ENCODE data around the gene TMEM167A. TPM values are rescaled to one million over a fixed set of nuclear protein-coding genes. Genes with fewer than 3 reads are reported as not detected.

TMEM167A gene
- total RNA-seq, 1 donor from 2014 or later: 108 TPM

DNA sequence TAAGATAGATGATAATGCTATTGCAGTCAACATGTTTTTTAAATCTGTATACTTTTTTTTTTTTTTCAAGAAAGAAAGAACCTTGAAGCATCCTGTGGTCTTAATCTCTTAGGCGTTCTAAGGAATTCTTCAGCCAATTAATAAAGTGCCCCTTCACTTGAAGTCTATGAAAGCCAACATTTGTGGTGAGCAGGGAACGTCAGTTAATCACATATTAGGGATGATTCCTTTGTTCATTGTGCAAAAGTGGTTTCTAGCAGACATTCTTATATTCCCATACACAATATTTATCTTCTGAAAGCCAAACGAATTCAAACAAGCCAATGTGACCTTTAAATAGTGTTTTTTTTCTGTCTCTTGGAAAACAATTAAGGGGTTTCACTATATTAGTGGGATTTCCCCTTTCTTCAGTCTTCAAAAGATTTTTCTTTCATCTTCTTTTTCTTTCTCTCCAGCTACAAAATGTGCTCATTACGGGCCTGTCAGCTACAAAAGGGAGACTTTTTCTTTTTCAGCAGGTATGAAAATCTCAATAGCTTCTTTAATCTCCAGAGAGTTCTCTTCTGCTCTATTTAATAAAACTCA is 40.1 kb downstream of the TMEM167A start:
- no peak for DNase-seq (ENCODE audit: low spot score)

DNA sequence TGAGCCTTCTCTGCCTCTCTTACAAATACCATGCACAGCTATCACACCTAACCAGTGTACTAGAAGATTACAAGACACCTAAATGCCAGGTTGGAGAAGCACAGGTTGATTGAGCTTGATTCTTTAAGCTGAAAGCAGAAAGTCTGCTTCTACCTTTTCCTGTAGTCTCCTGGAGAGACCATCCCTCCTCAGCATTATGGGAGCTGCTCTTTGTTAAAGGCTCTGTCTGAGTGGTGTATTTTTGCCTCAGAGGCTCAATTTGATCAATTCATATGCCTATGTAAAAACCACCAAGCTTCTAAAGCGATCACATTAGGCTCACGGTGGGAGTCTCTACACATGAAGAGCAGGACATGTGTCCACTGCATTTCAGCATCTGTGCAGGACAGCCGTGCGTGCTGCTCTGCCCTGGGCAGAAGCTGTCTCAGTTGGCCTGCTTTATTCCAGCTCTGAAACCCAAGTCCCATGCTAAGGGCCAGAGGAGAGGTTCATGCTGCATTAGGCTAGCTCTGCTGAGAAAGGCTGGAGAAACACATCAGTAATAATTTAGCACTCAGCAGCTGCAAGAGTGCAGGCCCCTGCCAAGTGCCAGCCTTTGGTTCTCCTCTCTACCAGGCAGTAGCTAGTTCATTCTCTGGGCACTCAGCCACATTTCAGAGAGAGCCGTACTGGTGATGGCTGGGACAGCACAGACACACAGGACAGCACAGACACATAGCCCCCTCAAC is 41.7 kb downstream of the TMEM167A start:
- DNase-seq (ENCODE audit: low spot score): no peak

DNA sequence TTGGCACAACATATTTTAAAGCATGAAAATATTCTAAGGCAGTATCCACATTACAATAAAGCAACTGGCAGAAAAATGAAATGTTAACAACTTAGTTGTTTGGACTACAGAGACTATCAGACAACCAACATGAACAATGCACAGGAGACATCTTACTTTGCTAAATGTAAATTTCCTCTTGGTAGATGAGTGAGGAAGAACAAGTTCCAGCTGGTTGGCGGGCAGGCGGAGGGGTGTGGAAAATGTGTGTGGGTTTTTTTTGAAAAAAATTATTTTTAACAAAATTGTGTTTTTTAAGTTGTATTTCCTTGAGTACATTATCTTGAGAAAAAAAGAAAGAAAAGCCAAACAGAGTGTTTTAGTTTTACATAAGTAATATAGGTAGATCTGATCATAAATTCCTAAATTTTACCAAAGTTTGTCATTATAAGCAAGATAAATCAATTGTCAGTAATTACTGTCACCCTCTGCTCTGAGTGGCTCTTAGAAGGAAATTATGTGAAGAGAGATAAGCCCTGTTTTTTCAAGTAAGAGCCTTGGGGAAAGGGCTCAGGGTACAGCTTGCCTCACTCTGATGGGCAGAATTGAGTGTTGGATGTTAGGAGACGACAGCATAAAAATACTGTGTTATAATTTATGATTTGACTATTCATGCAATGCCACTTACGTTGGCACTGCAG is 42.5 kb downstream of the TMEM167A start:
- DNase-seq (ENCODE audit: low spot score): no peak

DNA sequence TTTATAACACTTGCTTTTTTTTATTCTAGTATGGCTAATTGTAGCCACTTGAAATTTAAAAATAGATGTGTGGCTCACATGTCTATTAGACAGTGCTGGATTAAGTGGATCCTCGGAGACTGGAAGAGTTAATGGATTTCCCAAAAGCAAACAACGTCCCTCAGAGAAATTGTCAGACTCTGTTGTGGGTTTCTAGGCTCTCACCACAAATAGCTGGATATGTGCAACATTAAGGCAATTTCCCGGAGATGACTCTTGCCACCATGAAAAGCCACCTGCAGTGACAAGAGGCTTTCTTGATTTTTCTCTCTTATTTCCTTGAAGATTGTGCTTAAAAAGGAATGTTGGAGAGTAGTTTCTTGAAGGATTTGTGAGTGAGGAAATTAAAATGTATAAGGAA is 43.2 kb downstream of the TMEM167A start:
- DNase-seq (ENCODE audit: low spot score): no peak

DNA sequence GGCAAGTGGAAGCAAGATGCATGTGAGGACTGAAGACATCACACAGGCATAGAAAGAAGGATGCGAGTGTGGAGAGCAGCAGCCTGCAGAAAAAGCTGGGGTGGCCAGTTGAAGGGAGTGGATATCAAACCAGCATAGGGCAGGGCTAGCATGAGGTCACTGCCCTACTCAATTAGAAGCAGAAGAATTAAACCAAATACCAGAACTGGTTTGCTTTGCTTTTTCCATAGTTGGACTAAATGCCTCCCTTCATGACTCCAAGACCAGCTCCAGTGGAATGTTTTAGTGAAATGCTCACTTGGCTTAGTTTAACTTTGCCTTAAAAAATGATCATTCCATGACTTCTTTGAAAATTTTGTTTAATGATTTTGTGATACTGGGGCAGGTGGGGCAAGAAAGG is 45.8 kb downstream of the TMEM167A start:
- no peak for DNase-seq (ENCODE audit: low spot score)

DNA sequence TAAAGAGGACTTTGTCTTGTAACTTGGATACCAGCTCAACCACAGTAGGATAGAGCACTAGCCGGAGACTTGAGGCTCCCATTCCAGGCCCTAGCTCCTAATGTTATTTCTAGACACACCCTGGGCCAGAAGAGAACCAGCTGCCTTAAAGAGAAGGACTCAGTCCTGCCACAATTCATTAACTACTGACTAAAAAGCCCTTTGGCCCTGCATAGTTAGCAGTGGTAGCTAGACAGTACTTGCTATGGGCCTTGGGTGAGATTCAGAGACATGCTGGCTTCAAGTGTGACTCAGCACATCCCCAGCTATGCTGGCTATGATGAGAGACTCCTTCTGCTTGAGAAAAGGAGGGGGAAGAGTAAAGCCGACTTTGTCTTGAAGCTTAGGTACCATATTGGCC is 47.3 kb downstream of the TMEM167A start:
- DNase-seq (ENCODE audit: low spot score): no peak

DNA sequence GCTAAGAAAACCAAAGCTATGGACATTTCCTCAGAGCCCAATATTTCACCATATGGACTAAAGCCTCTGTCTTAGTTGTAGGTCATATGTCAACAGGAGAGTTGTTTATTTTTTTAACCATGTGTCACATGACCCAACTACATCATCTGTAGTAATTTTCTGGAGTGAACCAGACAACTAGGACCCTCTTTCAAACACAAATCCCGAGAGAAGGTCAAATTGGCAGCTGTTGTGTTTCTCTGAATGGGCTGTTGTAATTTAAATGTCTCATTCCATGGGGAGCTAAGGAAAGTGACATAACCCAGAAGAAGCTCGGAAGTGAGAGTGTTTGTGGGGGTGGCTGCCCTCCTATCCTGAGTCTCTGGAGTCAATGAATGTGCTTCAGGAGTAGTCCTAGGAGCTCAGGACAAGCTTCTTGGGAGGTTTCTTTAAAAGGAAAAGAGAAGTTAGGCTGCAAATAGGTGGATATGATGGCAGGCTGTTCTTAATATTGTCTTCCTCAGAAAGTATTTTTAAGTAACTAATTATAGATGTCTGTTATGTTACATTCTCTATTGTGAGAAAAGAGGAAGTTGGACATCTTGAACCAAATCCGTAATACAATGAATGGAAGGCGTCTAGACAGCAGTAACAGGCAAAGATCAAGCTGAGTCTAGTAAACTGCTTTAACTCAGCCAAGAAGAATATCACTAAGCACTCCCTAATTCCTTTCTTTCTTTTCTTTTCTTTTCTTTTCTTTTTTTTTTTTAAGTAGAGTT is 50.1 kb downstream of the TMEM167A start:
- no peak for DNase-seq (ENCODE audit: low spot score)

DNA sequence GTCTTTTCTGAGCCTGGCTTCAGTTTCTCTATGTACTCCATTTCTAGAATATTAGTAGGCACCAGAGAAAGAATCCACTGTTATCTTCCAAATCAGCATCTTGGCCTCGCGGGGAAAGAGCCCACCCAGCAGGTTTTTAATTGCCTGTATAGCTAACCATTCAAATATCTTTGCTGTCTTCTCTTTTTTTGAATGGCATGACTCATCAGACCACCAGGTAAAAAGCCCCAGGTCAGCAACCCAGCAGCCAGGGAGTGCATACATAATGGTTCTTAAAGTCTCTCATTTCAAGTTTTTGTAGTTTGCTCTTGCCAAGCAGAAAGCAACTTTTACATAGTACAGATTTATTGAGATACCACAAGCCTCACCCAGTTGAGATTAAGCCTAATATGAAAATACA is 50.7 kb downstream of the TMEM167A start:
- no peak for DNase-seq (ENCODE audit: low spot score)

DNA sequence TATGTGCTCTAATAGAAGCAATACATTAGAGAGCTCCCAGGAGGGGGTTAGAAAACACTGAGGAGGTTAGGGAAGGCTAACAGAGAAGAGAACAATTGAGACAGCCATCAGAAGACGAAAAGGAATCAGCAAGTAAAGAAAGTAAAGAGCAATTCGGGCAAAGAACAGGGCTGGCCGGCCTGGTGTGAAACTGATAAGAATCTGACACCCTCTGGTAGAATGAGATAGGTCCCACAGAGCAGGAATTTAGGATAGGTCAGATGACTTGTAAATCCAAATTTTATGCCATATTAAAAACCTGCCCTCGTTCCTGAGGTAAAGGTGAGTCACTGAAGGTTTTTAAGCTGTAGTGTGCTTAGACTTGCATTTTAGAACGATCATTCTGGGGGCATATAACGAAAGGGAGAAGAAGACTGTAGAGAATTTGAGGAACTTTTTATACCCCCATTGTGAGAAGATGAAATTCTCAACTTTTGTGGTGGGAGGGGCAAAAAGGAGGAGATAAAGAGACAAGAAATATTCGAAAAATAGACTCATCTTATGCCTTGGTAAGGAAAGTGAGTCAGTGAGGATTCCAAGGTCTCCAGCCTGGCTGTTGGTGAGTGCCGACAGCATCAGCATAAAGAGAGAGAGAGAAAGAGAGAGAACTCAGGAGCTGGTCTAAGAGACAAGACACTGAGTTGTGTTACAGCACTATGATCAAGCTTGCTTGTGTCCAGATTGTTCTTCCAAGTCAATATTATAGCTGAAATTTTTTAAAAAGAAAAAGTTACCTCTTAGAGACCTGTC is 51.3 kb downstream of the TMEM167A start:
- DNase-seq (ENCODE audit: low spot score): no peak

DNA sequence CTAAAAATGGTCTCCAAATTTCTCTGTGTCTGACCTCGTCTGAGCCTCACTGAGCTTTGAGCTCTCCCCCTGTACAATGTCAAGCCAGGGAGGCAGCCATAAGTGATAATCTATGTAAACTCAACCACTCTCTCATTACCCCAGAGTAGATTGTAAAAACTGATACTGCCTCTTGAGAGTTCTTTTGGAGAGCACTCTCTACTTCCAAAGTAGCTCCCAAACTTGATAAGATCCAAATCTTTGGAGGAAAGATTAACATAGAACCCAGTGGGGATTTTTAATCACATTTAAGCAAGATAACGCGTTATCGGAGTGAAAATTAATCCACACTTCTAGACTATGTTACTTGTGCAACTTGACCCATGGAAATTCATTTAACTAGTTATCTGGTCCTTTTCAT is 54.9 kb downstream of the TMEM167A start:
- no peak for DNase-seq (ENCODE audit: low spot score)

DNA sequence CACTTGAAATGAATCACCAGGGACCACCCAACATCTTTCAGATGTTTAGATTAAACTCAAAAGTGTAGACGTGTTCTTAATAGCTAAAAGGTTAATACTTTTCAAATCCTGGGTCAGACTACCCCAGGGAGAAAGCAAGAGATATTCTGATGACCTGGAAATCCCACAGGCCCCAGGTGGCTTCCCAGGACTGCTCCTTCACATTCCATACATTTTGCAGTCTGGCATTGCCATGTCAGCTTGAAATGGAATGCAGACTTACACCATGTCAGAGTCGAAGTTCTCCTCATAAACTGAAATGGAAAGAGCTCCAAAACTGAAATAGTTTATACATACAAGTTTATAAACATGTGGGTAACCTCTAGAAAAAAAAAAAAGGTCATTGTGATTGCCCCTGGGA is 61.5 kb downstream of the TMEM167A start:
- no peak for DNase-seq (ENCODE audit: low spot score)

DNA sequence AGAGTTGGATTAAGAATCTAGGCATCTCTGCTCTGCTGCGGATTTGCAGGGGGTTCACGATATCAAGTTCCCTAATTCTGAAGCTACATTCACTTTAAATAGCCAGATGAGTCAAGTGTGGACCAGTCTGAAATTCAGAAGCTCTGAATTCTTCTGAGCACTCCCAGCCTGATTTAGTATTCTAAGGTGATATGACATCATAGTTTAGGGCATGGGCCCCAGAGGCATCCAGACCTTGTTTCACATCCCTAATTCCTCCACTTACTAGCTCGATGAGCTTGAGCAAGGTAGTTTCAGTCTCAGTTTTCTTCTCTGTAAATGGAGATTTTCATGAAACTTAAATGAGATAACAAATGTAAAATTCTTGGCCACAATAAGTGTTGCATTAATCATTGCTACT is 65.2 kb downstream of the TMEM167A start:
- DNase-seq (ENCODE audit: low spot score): no peak

DNA sequence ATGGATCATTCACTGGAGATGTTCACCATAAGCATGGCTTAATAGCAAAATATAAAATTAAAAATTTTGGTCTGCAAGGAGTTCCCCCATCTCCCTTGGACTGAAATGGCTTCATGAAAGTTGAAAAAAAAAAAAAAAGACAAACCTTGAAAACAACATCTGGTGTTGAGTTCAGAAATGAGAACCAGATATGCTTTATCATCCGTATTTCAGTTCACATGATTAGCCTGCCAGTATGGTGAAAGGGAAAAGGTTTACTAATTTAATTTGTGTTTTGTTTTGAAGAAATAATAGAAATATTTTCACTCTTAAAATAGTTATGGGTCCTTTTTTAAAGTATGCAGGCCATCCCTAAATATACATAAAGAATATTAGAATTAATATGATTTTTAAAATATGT is 67.8 kb downstream of the TMEM167A start:
- no peak for DNase-seq (ENCODE audit: low spot score)

DNA sequence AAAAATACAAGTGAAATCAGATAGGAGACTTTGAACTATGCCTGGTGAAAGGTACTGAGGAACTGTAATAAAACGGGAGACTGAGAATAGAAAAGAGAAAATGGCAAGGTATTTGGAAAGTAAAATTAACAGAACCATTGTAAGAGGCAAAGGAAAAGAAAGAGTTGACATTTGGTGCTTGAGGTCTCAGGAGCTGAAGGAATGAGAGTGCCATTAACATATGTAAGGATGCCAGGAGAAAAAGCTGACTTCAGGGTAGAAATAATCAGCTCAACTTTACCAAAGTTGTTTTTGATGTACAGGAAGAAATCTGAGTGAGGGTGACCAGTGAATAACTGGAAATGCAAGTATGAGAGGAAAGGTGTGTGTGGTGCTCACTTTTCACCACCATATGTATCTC is 69.4 kb downstream of the TMEM167A start:
- no peak for DNase-seq (ENCODE audit: low spot score)

DNA sequence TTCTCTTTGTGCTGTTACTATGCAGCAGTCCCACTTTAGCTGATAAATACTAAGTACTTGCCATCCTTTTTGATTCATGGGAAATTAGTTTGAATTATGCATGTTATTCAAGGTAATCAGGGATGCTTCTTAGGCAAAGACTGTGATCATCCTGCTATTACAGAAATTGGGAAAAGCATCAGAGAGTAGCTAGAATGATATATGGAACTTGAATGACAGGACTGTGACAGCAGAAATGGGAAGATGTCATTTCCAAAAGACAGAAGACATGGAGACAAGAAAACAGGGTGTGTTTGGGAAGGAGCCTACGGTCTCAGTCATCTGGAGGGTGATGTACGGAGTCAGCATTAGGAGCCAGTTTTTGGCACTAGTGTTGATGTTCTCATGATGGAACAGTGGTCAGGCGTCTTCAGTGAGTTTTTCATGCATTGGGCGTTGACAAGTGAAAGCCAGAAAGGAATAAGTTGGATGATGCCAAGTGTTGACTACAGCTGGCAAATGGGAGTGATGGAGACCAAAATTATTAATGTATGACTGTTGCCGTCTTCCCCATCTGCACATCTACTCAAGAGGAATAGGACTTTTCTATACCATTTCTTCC is 70.4 kb downstream of the TMEM167A start:
- no peak for DNase-seq (ENCODE audit: low spot score)

DNA sequence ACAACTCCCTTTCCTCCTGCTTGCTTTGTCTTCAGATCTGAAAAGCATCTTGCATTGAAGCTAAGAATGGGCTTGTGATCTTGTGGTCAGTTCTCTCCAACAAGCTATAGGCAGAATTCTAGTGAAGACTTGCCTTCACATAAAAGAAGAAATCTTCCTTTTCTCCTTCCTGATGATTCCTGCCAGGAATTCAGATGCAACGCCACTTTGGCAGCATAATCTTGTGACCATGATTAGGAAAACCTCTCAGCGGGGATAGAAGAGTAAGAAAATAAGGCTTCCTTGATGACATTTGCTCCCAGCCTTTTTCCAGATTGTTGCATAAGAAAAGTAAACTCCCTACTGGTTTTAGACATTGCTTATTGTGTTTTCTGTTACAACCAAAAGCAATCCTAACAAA is 73.4 kb downstream of the TMEM167A start:
- no peak for DNase-seq (ENCODE audit: low spot score)
